Superior temporal gyrus (tissue), 1 donor: ENCODE data around the gene METTL23.

Source experiments
- DNase-seq: peaks from one replicate; pipeline ENCODE4 v3.0.0-alpha.2; 2016; ENCODE audit errors: extremely low spot score

The METTL23 gene

GRCh38 chr17:76726776-76727718 is at the start of gene METTL23:
Gene METTL23 (plus strand): TSS chr17:76726839. CDS start chr17:76729711, 2,872 bp downstream.
- DNase-seq = peak; percentile 93

- DNase-seq = no peak
Observed at GRCh38 chr17:76677406-76677805, 49.2 kb upstream of the METTL23 start.

GRCh38 chr17:76678330-76678729 is 48.3 kb upstream of the METTL23 start:
- DNase-seq = no peak

- DNase-seq = no peak
Observed at GRCh38 chr17:76679239-76679638, 47.4 kb upstream of the METTL23 start.

GRCh38 chr17:76681222-76682137 is 45.2 kb upstream of the METTL23 start:
- DNase-seq = peak; percentile 81

GRCh38 chr17:76682296-76682695 is 44.3 kb upstream of the METTL23 start:
- DNase-seq = no peak

GRCh38 chr17:76683011-76683755 is 43.5 kb upstream of the METTL23 start:
- no peak for DNase-seq

GRCh38 chr17:76683921-76684745 is 42.5 kb upstream of the METTL23 start:
- no peak for DNase-seq

- no peak for DNase-seq
Observed at GRCh38 chr17:76684756-76685155, 41.9 kb upstream of the METTL23 start.

- no peak for DNase-seq
Observed at GRCh38 chr17:76685366-76685765, 41.3 kb upstream of the METTL23 start.

- DNase-seq = no peak
Observed at GRCh38 chr17:76685846-76686245, 40.8 kb upstream of the METTL23 start.

- no peak for DNase-seq
Observed at GRCh38 chr17:76686538-76687297, 39.9 kb upstream of the METTL23 start.

GRCh38 chr17:76687298-76688164 is 39.1 kb upstream of the METTL23 start:
- DNase-seq = peak; percentile 7

GRCh38 chr17:76688165-76688622 is 38.4 kb upstream of the METTL23 start:
- no peak for DNase-seq

- DNase-seq = no peak
Observed at GRCh38 chr17:76689859-76690258, 36.8 kb upstream of the METTL23 start.

GRCh38 chr17:76690596-76691280 is 35.9 kb upstream of the METTL23 start:
- DNase-seq = no peak

GRCh38 chr17:76691379-76692191 is 35.1 kb upstream of the METTL23 start:
- DNase-seq = no peak
